GM18498 (cell line): Measurements from ENCODE around the gene THAP3.

ENCODE experiments used
- ATAC-seq: cut with Tn5 transposase; IDR thresholded peaks from one replicate; pipeline ENCODE4 v1.9.1; 2021; ENCODE audit warnings: mild to moderate bottlenecking, moderate library complexity; ENCODE audit not compliant: unreplicated experiment

Gene THAP3, protein sequence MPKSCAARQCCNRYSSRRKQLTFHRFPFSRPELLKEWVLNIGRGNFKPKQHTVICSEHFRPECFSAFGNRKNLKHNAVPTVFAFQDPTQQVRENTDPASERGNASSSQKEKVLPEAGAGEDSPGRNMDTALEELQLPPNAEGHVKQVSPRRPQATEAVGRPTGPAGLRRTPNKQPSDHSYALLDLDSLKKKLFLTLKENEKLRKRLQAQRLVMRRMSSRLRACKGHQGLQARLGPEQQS

DNA sequence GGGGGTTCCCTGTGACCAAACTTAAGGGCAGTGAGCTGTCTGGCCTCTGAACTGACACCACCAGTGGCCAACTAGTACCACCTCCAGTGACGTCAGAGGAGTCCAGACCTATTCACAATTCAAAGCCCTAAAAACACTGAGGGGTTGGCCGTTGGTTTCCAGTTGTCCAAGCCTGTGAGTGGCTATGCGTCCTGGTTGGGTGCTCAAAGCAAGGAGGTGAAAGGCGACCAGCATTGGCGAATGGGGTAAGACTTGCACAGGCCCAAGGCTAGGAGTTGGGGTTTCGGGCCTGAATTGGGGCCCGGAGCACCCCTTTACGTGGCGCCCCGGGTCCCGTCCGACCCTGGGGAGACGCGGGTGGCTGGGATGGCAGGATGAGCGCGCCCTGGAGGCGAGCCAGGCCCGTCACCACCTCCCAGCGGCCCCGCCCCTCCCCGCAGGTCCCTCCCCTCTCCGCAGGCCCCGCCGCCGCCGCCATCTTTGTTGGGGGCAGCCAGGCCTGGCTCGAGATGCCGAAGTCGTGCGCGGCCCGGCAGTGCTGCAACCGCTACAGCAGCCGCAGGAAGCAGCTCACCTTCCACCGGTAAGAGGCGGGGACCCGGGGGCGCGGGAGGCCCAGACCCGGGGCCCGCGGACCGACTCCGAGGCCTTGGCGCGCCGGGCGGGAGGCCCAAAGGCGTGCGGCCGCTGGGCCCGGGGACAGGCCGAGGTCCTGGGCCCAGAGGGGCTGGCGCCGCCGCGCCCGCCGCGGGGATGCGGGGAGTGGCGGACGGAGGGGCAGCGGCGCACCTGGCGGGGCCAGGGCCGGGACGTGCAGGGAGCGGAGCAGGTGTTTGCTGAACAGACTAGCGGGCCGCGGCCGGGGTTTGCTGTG, at the start of gene THAP3:
Gene THAP3 (plus strand): TSS at position 159 of the 874 bp plus-strand sequence. CDS start 351 bp downstream, at position 510.
- ATAC-seq, result peak; percentile 83

DNA sequence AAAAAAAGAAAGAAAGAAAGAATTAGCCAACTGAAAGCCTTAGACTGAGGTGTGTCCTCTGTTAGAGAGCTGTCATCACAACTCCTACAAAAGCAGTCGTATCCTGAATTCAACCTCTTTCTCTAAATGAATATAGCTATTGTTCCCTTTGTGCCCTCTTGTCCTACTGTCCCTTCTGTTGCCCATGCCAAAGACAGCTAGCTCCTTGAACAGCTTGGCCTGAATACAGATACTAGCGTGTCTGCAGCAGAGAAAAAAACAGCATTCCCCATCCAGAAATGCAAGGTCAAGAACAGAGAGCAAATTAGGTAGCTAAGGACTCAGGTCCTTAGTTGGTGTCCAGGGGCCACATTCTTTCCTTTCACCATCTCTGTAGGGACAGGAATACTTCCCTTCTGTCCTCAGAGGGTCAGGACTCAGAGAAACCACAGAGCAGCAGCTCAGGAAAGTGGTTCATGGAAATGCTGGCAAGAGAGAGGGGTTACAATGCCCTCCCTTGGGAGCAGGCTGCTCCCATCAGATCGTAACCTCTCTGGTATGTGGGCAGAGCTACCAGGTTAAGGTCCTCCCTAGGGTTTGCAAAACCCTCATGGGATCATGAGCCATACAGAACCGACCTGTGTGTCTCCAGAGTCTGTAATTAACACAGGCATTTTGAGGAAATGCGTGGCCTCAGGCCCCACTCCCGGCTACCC, 46.7 kb upstream of the THAP3 start:
- ATAC-seq, result no peak

DNA sequence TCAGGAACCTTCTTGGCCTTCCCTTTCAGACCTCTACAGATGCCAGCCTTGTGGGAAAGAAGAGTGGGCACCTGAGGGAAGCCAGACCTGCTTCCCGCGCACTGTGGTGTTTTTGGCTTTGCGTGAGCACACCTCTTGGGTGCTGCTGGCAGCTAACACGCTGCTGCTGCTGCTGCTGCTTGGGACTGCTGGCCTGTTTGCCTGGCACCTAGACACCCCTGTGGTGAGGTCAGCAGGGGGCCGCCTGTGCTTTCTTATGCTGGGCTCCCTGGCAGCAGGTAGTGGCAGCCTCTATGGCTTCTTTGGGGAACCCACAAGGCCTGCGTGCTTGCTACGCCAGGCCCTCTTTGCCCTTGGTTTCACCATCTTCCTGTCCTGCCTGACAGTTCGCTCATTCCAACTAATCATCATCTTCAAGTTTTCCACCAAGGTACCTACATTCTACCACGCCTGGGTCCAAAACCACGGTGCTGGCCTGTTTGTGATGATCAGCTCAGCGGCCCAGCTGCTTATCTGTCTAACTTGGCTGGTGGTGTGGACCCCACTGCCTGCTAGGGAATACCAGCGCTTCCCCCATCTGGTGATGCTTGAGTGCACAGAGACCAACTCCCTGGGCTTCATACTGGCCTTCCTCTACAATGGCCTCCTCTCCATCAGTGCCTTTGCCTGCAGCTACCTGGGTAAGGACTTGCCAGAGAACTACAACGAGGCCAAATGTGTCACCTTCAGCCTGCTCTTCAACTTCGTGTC, 45.9 kb upstream of the THAP3 start:
- ATAC-seq, result no peak

- peak; percentile 93 for ATAC-seq
Measured at GRCh38 chr1:6579374-6580118, 45.1 kb upstream of the THAP3 start, which contains the start of gene ZBTB48. Gene ZBTB48 (plus strand): TSS chr1:6579994. CDS start chr1:6580610, 616 bp downstream.

- ATAC-seq, result peak; percentile 2
Measured at GRCh38 chr1:6580119-6580592, 44.5 kb upstream of the THAP3 start.

- no peak for ATAC-seq
Measured at GRCh38 chr1:6580593-6581409, 43.9 kb upstream of the THAP3 start.

DNA sequence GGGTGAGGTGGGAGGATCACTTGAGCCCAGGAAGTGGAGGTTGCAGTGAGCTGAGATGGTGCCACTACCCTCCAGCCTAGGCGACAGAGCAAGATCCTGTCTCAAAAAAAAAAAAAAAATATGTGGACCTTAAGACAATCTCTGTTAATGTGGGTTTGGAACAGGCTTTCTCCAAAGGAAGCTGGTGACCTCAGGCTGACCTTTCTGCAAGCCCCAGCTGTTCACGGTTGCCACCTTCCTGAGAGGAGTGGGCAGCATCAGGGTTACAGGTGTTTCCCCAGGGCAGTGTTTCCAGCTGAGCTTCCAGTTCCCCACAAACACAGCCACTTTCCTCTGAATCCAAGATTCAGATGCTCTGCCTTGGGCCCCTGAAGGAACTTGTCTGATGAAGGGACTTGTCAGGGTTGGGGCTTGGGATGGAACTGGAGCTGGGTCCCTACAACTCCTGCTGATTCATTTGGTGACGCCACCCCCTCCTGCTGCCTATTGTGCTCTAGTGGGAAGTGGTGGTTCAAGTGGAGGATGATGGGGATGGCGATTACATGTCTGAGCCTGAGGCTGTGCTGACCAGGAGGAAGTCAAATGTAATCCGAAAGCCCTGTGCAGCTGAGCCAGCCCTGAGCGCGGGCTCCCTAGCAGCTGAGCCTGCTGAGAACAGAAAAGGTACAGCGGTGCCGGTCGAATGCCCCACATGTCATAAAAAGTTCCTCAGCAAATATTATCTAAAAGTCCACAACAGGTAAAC, 42.9 kb upstream of the THAP3 start:
- ATAC-seq, result no peak

DNA sequence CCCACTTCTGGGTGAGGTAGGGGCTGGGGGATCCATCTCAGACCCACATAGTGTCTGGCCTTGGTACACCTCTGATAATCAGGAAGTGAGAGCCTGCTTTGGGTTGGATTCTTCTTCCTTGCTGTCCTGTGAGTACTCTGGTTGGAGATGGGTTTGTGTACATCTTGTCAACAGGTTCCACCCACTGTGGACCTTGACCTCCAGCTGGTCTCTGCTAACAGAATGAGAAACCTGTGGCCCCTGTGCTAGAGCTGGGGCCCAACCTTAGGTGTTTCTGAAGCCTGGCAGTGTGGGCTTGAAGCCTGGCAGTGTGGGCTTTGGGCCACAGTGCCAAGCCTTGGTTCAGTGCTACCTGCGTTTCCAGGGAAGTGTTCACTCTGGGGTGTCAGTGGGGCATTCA, 42.3 kb upstream of the THAP3 start:
- no peak for ATAC-seq

DNA sequence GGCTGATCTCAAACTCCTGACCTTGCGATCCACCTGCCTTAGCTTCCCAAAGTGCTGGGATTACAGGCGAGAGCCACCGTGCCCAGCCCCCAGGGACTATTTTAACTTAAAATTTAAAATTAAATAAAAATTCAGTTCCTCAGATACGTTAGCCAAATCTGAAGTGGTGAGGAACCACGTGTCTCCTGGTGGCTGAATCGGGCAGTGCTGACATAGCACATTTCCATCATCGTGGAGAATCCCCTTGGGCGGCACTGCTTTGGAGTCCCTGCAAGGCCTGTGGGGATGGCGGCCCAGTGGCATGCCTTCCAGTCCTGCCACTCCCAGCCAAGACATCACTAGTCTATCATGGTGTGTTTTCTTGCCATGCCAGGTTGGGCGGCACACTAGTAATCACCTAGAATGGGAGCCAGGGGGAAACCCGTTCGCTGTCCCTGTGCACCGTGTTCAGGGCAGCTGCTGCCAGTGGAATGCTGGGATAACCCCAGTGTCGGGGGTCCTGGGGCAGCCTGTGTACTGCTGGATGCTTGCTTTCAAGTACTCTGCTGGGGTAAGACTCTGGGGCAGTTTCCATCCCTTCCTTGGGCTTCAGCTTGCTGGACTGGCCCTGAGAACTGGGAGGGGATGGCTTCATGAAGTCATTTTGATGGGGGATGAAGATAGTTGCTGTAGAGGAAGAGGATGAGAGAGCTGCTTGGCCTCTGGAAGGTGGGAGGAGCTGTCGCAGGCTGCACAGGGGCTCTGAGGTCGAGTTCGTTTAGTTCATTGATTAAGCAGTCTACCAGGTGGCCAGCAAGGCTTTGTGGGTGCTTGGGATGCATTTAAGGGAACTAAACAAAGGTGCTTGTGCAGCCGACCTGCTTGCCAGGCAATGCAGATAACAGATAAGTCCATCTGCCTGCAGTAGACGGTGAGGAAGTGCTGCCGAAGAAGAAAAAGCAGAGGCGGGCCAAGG, 40.3 kb upstream of the THAP3 start:
- no peak for ATAC-seq

GRCh38 chr1:6585081-6585722, 39.5 kb upstream of the THAP3 start:
- no peak for ATAC-seq

GRCh38 chr1:6585841-6586240, 38.8 kb upstream of the THAP3 start:
- ATAC-seq, result no peak

GRCh38 chr1:6586404-6586816, 38.3 kb upstream of the THAP3 start:
- no peak for ATAC-seq

DNA sequence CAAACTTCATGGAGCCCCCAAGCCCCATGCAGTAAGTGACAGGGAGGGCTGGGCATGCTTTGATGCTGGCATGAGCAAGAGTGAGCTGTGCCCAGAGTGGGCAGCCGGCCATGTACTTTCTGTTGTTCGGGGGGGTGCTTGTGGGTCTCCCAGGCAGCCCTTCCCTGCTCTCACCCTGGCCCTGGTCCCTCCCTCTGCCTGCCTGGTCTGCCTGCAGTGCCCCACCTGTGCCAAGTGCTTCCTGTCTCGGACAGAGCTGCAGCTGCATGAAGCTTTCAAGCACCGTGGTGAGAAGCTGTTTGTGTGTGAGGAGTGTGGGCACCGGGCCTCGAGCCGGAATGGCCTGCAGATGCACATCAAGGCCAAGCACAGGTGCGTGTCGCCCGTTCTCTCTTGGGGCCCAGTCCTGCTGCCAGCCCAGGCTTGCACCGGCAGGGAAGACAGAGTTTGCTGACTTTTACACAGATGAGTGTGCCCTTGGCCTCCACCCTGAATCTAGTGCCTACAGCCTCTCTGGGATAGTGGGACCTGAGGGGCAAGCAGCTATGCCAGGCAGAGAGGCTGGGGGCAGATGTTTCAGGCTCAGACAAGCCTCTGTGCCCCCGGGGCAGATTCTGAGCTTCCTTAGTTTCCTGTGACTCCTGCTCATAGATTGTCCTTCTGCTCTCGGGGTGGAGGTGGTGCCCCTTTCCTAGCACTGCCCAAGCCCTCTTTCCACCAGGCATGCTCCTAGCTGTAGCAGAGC, 37.2 kb upstream of the THAP3 start:
- ATAC-seq, result no peak

GRCh38 chr1:6588128-6588892, 36.4 kb upstream of the THAP3 start:
- ATAC-seq, result no peak

- no peak for ATAC-seq
Measured at GRCh38 chr1:6588893-6589520, 35.7 kb upstream of the THAP3 start.
